ENCODE measurements around the gene SEH1L. TPM values are rescaled to one million over a fixed set of nuclear protein-coding genes. Genes with fewer than 3 reads are reported as not detected.

SEH1L gene
- total and polyA plus RNA-seq, 10 of the 15 experiments (the other 5 are each of a cell fraction or from before 2014, with no cell fraction given), result 27.5 to 109 (median 52.8) TPM

- DNase-seq (ENCODE audit: low read depth, low spot score) (no peak), ATAC-seq (no peak), FAIRE-seq (no peak)
- Histone ChIP-seq H3K79me2 (ENCODE audit: control insufficient read depth, insufficient read depth, low read length) (no peaks in the 10 kb centered on the region), H3K4me1 (ENCODE audit: control insufficient read depth, insufficient read depth, low read length) (no peaks in the 10 kb centered on the region), H3K4me2 (ENCODE audit: control insufficient read depth, insufficient read depth) (no peak overlapping the region), H3K27ac (ENCODE audit: control insufficient read depth, insufficient read depth) (no peak overlapping the region), H4K20me1 (ENCODE audit: control insufficient read depth, insufficient read depth) (no peaks in the 10 kb centered on the region), H3K36me3 (ENCODE audit: control insufficient read depth in 2 of 2, insufficient read depth in 2 of 2, low read length in 1 of 2) (no peaks in the 10 kb centered on the region), H3K9me3 (replicated peaks; ENCODE audit: control insufficient read depth, insufficient read depth, low read length) (no peaks in the 10 kb centered on the region), H2AFZ (ENCODE audit: control insufficient read depth, low read depth, low read length) (no peak overlapping the region), H3K4me3 (no peak overlapping the region), H3K27me3 (replicated peaks in 1 of 2; ENCODE audit: control insufficient read depth in 2 of 2, insufficient read depth in 2 of 2, low read length in 1 of 2) (no peaks in the 10 kb centered on the region; a peak in 2 of 4 replicates), H3K9ac (ENCODE audit: control insufficient read depth, insufficient read depth, low read length) (no peak overlapping the region)
- POLR2A ChIA-PET, result no interaction called here
- no TSS peak for BruUV-seq (replicated peaks)
- in situ Hi-C loops (cut with MboI), result no loop called here
- CTCF ChIA-PET, result interaction anchor here (1.0 kb wide), 1 partner anchor 202 kb away, joined by 3 read pairs; no protein-coding TSS in a partner anchor
- 44% methylated on average over 5 of the region's 5 CpGs for WGBS (ENCODE audit: insufficient coverage, insufficient replicate concordance, low lambda C conversion rate, missing lambda C conversion rate)
- RAD21 ChIA-PET (ENCODE audit: unreplicated experiment), result no interaction called here
- SMC1A ChIA-PET (ENCODE audit: uncharacterized antibody, unreplicated experiment), result interaction anchor here (1.6 kb wide), 1 partner anchor 184 kb away, joined by 5 read pairs; no protein-coding TSS in a partner anchor
- intact Hi-C loops (cut with micrococcal nuclease; ENCODE audit: unreplicated experiment), result no loop called here
- TF ChIP-seq ELK1 (IDR thresholded peaks at IDR 0.05; ENCODE audit: low read depth, low read length), result no peak
- TF ChIP-seq NFXL1 (IDR thresholded peaks at IDR 0.05; ENCODE audit: borderline replicate concordance), result no peak
- TF ChIP-seq DPF2 (IDR thresholded peaks at IDR 0.05), result no peak
- TF ChIP-seq NRF1 (conservative IDR thresholded peaks at IDR 0.05; ENCODE audit: low read depth, low read length), result no peak
- no peak for TF ChIP-seq NFYB (IDR thresholded peaks at IDR 0.05; ENCODE audit: insufficient read depth, low read depth, low read length)
- no peak for TF ChIP-seq SKIL (IDR thresholded peaks at IDR 0.05; ENCODE audit: low read depth, poor library complexity, severe bottlenecking)
- no peak for TF ChIP-seq PAX8 (IDR thresholded peaks at IDR 0.05)
- TF ChIP-seq PAX5 (IDR thresholded peaks at IDR 0.05; ENCODE audit: borderline replicate concordance, low read depth, low read length), result no peak
- no peak for TF ChIP-seq ZNF384 (IDR thresholded peaks at IDR 0.05; ENCODE audit: borderline replicate concordance, low read depth, low read length)
- TF ChIP-seq SREBF2 (IDR thresholded peaks at IDR 0.05; ENCODE audit: low read length), result no peak
- TF ChIP-seq CBX5 (IDR thresholded peaks at IDR 0.05; ENCODE audit: low read depth), result no peak
- no peak for TF ChIP-seq NFIC (IDR thresholded peaks at IDR 0.05; ENCODE audit: low read depth, low read length)
- TF ChIP-seq KLF5 (IDR thresholded peaks at IDR 0.05; ENCODE audit: partially characterized antibody), result no peak
- no peak for TF ChIP-seq ZBTB40 (IDR thresholded peaks at IDR 0.05; ENCODE audit: borderline replicate concordance)
- no peak for TF ChIP-seq E2F8 (IDR thresholded peaks at IDR 0.05; ENCODE audit: low read depth, partially characterized antibody)
These were observed 19.2 kb upstream of the SEH1L start for GRCh38 chr18:12928641-12929040.
